Loucy (cell line): ENCODE measurements around the gene LAPTM5.

Source experiments
- H2AFZ ChIP-seq: fragments of 200-600 bp; sonication (generic); 2 replicates; pipeline ENCODE4 v1.6.0; 2016; ENCODE audit warnings: antibody characterized with exemption, mild to moderate bottlenecking, low read length, moderate library complexity
- H3F3A ChIP-seq: fragments of 200-600 bp; 2 replicates; pipeline ENCODE4 v1.6.0; 2016; ENCODE audit warnings: antibody characterized with exemption, low read depth, mild to moderate bottlenecking
- H3K27me3 ChIP-seq: fragments of 200-600 bp; sonication (generic); 2 replicates; pipeline ENCODE4 v1.6.1; 2014; ENCODE audit warnings: low read length, mild to moderate bottlenecking; ENCODE audit not compliant: insufficient read depth, poor library complexity, severe bottlenecking
- H3K36me3 ChIP-seq: fragments of 200-600 bp; sonication (generic); 2 replicates; pipeline ENCODE4 v1.6.1; 2016; ENCODE audit warnings: low read length; ENCODE audit not compliant: insufficient read depth
- H3K4me1 ChIP-seq: fragments of 200-600 bp; sonication (generic); 2 replicates; pipeline ENCODE4 v1.5.1; 2014; ENCODE audit warnings: low read length, mild to moderate bottlenecking; ENCODE audit not compliant: insufficient read depth, poor library complexity, severe bottlenecking
- H3K4me2 ChIP-seq: fragments of 200-600 bp; sonication (generic); 2 replicates; pipeline ENCODE4 v1.6.0; 2014; ENCODE audit warnings: antibody characterized with exemption, low read length, low read depth, mild to moderate bottlenecking; ENCODE audit not compliant: poor library complexity, severe bottlenecking
- H3K4me3 ChIP-seq: fragments of 200-600 bp; sonication (generic); 2 replicates; pipeline ENCODE4 v1.5.1; 2014; ENCODE audit warnings: low read length, mild to moderate bottlenecking, mixed read lengths; ENCODE audit not compliant: poor library complexity, severe bottlenecking
- H3K79me2 ChIP-seq: fragments of 200-600 bp; sonication (generic); 2 replicates; pipeline ENCODE4 v1.6.1; 2014; ENCODE audit warnings: low read length; ENCODE audit not compliant: insufficient read depth
- H3K9ac ChIP-seq: fragments of 200-600 bp; sonication (generic); 2 replicates; pipeline ENCODE4 v1.6.0; 2014; ENCODE audit warnings: mild to moderate bottlenecking, low read depth, low read length, moderate library complexity; ENCODE audit not compliant: poor library complexity, severe bottlenecking
- H3K9me2 ChIP-seq: fragments of 200-600 bp; sonication (generic); replicated peaks from 2 replicates; pipeline ENCODE4 v1.6.1; 2016; ENCODE audit warnings: low read depth, low read length, mixed read lengths
- H3K9me3 ChIP-seq: fragments of 200-600 bp; sonication (generic); 2 replicates; pipeline ENCODE4 v1.6.1; 2014; ENCODE audit warnings: mild to moderate bottlenecking, antibody characterized with exemption, low read length, low read depth; ENCODE audit not compliant: insufficient read depth
- H4K20me1 ChIP-seq: fragments of 200-600 bp; sonication (generic); 2 replicates; pipeline ENCODE4 v1.6.0; 2014; ENCODE audit warnings: antibody characterized with exemption, low read length, mild to moderate bottlenecking; ENCODE audit not compliant: insufficient read depth, poor library complexity, severe bottlenecking
- CTCF ChIP-seq: fragments of 200-600 bp; sonication (generic); conservative IDR thresholded peaks from 2 replicates; pipeline ENCODE4 v1.5.1; 2014; ENCODE audit warnings: mild to moderate bottlenecking, antibody characterized with exemption, low read length
- EZH2phosphoT487 ChIP-seq: fragments of 200-600 bp; IDR thresholded peaks from 2 replicates; pipeline ENCODE4 v1.6.1; 2018; ENCODE audit warnings: antibody characterized with exemption, mild to moderate bottlenecking, moderate library complexity, borderline replicate concordance

Gene LAPTM5

GRCh38 chr1:30752651-30752908, 5.0 kb downstream of the LAPTM5 start:
- TF ChIP-seq EZH2phosphoT487, result no peak
- no peak for TF ChIP-seq CTCF
- peaks cover 3% of the 10 kb centered on the region for H3K27me3 ChIP-seq
- peak overlapping the region; percentile 45 for H3K4me3 ChIP-seq
- H3K79me2 ChIP-seq, result peaks cover 98% of the 10 kb centered on the region
- H3K9me3 ChIP-seq, result no peaks in the 10 kb centered on the region
- peaks cover 80% of the 10 kb centered on the region for H3K4me1 ChIP-seq
- H4K20me1 ChIP-seq, result peaks cover 88% of the 10 kb centered on the region
- H2AFZ ChIP-seq, result no peak overlapping the region
- H3K4me2 ChIP-seq, result peak overlapping the region; percentile 100
- no peaks in the 10 kb centered on the region for H3K9me2 ChIP-seq
- H3K36me3 ChIP-seq, result peaks cover 13% of the 10 kb centered on the region; the same call in 1 of the 2 replicates
- no peaks in the 10 kb centered on the region for H3F3A ChIP-seq
- H3K9ac ChIP-seq, result no peak overlapping the region

- peak overlapping the region; percentile 100 for H3K4me2 ChIP-seq
- peaks cover 18% of the 10 kb centered on the region; the same call in 1 of the 2 replicates for H3K36me3 ChIP-seq
- peaks cover 85% of the 10 kb centered on the region for H3K4me1 ChIP-seq
- no peaks in the 10 kb centered on the region for H3F3A ChIP-seq
- H3K27me3 ChIP-seq, result no peaks in the 10 kb centered on the region
- no peaks in the 10 kb centered on the region for H3K9me2 ChIP-seq
- TF ChIP-seq CTCF (no peak), EZH2phosphoT487 (no peak)
- H3K4me3 ChIP-seq, result peak overlapping the region; percentile 45
- H3K79me2 ChIP-seq, result peaks cover 98% of the 10 kb centered on the region
- no peak overlapping the region for H2AFZ ChIP-seq
- peaks cover 93% of the 10 kb centered on the region for H4K20me1 ChIP-seq
- H3K9ac ChIP-seq, result no peak overlapping the region
- no peaks in the 10 kb centered on the region for H3K9me3 ChIP-seq
These were observed 5.5 kb downstream of the LAPTM5 start for GRCh38 chr1:30751830-30752650.

GRCh38 chr1:30750731-30751291, 6.8 kb downstream of the LAPTM5 start:
- peaks cover 99% of the 10 kb centered on the region for H4K20me1 ChIP-seq
- H3F3A ChIP-seq, result no peaks in the 10 kb centered on the region
- H3K4me1 ChIP-seq, result peaks cover 92% of the 10 kb centered on the region
- no peaks in the 10 kb centered on the region for H3K9me2 ChIP-seq
- H3K4me2 ChIP-seq, result peak overlapping the region; percentile 100
- peaks cover 20% of the 10 kb centered on the region; the same call in 1 of the 2 replicates for H3K36me3 ChIP-seq
- H3K27me3 ChIP-seq, result no peaks in the 10 kb centered on the region
- peaks cover 100% of the 10 kb centered on the region for H3K79me2 ChIP-seq
- peak overlapping the region; percentile 45 for H3K4me3 ChIP-seq
- H3K9me3 ChIP-seq, result no peaks in the 10 kb centered on the region
- no peak overlapping the region for H2AFZ ChIP-seq
- TF ChIP-seq EZH2phosphoT487, result no peak
- TF ChIP-seq CTCF, result no peak
- H3K9ac ChIP-seq, result peak overlapping the region; percentile 60
